Activated CD8-positive, alpha-beta memory T cell treated with anti-CD3 and anti-CD28 coated beads for 48 hours (primary cell): ENCODE results near the gene SUPT6H.

ENCODE experiments used
- DNase-seq, 3 experiments: peaks; one replicate each; pipeline ENCODE4 v3.0.0-alpha.2; 2020; ENCODE audit warnings: low read depth in 2 of 3, low spot score in 2 of 3

Gene SUPT6H

DNA sequence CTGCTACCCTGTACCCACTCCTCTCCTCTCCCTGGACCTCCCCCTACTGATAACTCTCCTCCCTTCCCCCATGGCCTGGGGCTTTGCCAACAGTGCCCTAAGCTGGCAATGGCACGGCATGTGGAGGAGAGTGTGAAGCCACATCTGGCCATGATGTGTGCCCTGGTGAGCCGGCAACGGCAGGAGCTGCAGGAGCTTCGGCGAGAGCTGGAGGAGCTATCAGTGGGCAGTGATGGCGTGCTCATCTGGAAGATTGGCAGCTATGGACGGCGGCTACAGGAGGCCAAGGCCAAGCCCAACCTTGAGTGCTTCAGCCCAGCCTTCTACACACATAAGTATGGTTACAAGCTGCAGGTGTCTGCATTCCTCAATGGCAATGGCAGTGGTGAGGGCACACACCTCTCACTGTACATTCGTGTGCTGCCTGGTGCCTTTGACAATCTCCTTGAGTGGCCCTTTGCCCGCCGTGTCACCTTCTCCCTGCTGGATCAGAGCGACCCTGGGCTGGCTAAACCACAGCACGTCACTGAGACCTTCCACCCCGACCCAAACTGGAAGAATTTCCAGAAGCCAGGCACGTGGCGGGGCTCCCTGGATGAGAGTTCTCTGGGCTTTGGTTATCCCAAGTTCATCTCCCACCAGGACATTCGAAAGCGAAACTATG lies 87.0 kb downstream of the SUPT6H start:
- no peak for DNase-seq

GRCh38 chr17:28749516-28750177 lies 87.6 kb downstream of the SUPT6H start:
- no peak for DNase-seq

- peak; percentile 69 to 77 (median 77) for DNase-seq
These were observed 88.4 kb downstream of the SUPT6H start for GRCh38 chr17:28750178-28751047.

- no peak for DNase-seq
These were observed 89.8 kb downstream of the SUPT6H start for GRCh38 chr17:28751600-28752366.
